Activated T-helper 2 cell treated with anti-CD3 and anti-CD28 coated beads, Interferon-gamma antibody, Interleukin-2, Interleukin-4, amounts not matched to agents 10 μg/mL and 5 μg/mL and 100 μg/mL, durations not matched to agents 14 hours and 24 hours and 36 hours (primary cell): Measurements from ENCODE around the gene SS18L1. TPM values are rescaled to one million over a fixed set of nuclear protein-coding genes. Genes with fewer than 3 reads are reported as not detected.
A peak's percentile ranks its signal among the peaks of the same experiment; 100 is the strongest.

Source experiments
- DNase-seq: peaks from one replicate; pipeline ENCODE4 v3.0.0; 2021; ENCODE audit warnings: low spot score
- H3K27ac Mint-ChIP-seq: one replicate; pipeline ENCODE4 v1.8.0; 2021; ENCODE audit warnings: mixed read lengths
- H3K27me3 Mint-ChIP-seq: one replicate; pipeline ENCODE4 v1.8.0; 2021; ENCODE audit warnings: low read depth, mixed read lengths
- H3K36me3 Mint-ChIP-seq: one replicate; pipeline ENCODE4 v1.8.0; 2021; ENCODE audit warnings: low read depth, mixed read lengths
- H3K4me1 Mint-ChIP-seq: one replicate; pipeline ENCODE4 v1.8.0; 2021; ENCODE audit warnings: low read depth, mixed read lengths
- H3K4me3 Mint-ChIP-seq: one replicate; pipeline ENCODE4 v1.8.0; 2021; ENCODE audit warnings: low read depth, mild to moderate bottlenecking, moderate library complexity, mixed read lengths
- H3K9me3 Mint-ChIP-seq: one replicate; pipeline ENCODE4 v1.8.0; 2021; ENCODE audit warnings: mixed read lengths
- intact Hi-C: fragments of 100-400 bp; cut with micrococcal nuclease; formaldehyde crosslinking; loops from one replicate; pipeline ENCODE4 v1.15.1; 2023
- total RNA-seq: library from RNA; stranded (reverse); gene quantifications from 2 replicates; pipeline ENCODE4 v1.2.3, GENCODE V29; 2022

The SS18L1 gene, protein sequence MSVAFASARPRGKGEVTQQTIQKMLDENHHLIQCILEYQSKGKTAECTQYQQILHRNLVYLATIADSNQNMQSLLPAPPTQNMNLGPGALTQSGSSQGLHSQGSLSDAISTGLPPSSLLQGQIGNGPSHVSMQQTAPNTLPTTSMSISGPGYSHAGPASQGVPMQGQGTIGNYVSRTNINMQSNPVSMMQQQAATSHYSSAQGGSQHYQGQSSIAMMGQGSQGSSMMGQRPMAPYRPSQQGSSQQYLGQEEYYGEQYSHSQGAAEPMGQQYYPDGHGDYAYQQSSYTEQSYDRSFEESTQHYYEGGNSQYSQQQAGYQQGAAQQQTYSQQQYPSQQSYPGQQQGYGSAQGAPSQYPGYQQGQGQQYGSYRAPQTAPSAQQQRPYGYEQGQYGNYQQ
- total RNA-seq = 26.0 and 30.7 TPM in 2 replicates

DNA sequence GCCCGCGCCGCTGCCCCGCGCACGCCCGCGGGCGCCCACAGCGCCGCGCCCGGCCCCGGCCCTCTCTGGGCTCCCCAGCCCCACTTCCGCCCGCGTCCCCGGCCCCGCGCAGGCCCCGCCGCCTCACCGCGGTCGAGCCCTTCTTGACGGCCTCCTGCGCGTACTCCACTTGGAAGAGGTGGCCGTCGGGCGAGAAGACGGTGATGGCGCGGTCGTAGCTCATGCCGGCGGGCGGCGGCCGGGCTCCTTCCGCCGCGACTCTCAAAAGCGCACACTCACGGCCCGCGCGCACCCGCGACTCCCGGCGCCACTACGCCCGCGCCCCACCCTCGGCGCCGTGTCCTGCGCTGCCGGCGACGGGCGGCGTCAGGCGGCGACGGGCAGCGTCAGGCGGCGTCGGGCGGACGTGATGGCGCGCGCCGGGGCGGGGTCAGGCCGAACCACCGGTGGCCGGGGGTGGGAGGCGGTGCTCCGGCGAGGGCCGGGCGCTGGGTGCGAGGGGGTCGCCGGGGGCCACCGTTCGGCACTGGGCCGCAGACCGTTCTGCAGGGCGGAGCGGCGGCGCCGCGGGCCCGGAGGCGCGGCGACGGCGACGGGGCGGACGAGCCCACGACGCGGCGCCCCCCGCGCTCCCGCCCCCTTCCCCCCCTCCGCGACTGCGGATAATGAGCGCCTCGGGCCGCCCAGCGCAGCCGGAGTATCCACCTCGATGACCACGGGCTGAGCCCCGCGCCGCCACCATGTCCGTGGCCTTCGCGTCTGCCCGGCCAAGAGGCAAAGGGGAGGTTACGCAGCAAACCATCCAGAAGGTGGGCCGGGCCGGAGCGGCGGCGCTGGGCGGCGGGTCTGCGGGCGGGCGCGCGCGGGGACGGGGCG is at the start of gene SS18L1, which contains the start of gene PSMA7:
Gene SS18L1, plus strand, starts transcription at position 689 of the 876 bp plus-strand sequence. Its CDS starts 52 bp downstream, at position 741.
Gene PSMA7, minus strand, starts transcription at position 314 of the 876 bp plus-strand sequence. Its CDS starts 91 bp downstream, at position 223.
- intact Hi-C loops = loop anchor here (1.0 to 5.0 kb wide), 4 partner anchors 17 to 159 kb away; partner anchors contain the start of gene ADRM1
- peaks cover 55% of the 10 kb centered on the region for H3K36me3 Mint-ChIP-seq
- peak; percentile 84 for DNase-seq
- H3K4me3 Mint-ChIP-seq = peak within 1 kb of the TSS; percentile 92
- peak within 1 kb of the TSS; percentile 90 for H3K27ac Mint-ChIP-seq
- peaks cover 38% of the 10 kb centered on the region for H3K4me1 Mint-ChIP-seq
- H3K9me3 Mint-ChIP-seq = no peaks in the 10 kb centered on the region
- H3K27me3 Mint-ChIP-seq = no peaks in the 10 kb centered on the region

DNA sequence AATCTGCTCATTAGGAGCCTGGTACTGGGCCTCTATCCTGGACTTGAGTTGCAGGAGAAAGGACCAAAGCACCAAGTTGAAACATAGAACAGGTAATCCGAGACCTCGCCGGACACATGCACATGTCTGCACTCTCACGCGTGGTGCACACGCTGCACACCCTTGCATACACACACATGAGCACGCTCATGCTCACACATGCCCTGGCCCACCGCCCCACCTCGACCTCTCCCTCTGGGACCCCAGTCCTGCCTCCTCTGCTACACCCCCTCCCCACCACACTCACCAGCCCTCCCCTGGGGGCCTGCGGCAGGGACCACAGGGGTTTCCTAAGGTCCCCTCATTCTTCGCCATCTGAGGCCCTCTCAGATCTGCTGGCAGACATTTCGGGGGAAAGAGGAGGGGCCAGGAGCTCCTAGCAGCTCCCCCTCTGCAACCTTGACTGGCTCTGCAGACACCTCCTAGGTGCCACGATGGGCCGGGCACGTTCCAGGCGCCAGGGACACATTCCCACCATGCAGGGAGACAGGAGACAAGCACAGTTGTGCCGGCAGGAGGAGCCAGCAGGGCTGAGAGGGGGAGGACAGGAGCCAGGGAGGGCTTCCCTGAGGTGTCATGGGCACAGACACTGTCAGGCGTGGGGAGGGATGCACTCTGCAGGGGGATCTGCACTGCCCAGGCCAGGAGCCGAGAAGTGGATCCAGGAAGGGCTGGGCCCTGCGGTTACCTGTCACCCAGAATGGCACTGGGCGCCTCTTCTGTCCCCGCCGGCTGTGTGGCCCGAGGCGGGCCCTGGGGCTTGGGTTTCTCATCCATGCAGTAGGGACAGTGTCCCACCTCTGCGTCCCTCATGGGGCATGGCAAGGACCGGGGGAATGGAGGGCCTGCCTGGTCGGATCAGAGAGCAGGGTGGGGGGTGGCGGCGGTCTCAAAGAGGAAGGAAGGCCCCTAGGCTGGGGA is 46.9 kb upstream of the SS18L1 start:
- DNase-seq = no peak
- no peak overlapping the region for H3K27ac Mint-ChIP-seq
- intact Hi-C loops = no loop called here
- peaks cover 23% of the 10 kb centered on the region for H3K9me3 Mint-ChIP-seq
- no peaks in the 10 kb centered on the region for H3K27me3 Mint-ChIP-seq
- H3K4me1 Mint-ChIP-seq = no peaks in the 10 kb centered on the region
- no peak overlapping the region for H3K4me3 Mint-ChIP-seq
- H3K36me3 Mint-ChIP-seq = no peaks in the 10 kb centered on the region

DNA sequence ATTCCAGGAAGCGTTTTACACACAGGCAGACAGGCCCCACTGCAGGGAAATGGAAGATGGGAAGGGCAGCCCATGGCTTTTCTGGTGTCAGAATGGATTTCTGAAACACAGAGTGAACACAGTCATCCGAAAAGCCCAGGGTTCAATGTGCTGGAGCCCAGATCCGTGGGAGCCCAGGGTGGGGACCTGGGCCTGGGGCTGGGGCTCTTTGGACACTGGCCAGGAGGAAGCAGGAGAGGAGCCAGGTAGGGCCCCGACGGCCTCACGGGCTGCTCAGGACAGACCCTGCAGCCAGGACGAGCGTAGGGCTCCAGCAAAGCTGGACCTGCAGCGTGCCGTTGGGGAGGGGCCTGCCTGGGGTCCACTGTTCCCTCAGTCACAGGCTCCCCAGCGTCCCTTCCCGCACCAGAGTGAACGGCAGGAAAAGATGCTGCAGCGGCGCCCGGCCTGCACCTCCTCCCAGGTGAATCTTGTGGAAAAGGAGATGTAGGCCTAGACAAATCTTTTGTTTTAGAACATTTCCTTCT is 45.6 kb upstream of the SS18L1 start:
- Mint-ChIP-seq H3K9me3 (peaks cover 18% of the 10 kb centered on the region), H3K36me3 (no peaks in the 10 kb centered on the region), H3K27me3 (no peaks in the 10 kb centered on the region), H3K4me1 (no peaks in the 10 kb centered on the region), H3K4me3 (no peak overlapping the region), H3K27ac (no peak overlapping the region)
- intact Hi-C loops = no loop called here
- no peak for DNase-seq

DNA sequence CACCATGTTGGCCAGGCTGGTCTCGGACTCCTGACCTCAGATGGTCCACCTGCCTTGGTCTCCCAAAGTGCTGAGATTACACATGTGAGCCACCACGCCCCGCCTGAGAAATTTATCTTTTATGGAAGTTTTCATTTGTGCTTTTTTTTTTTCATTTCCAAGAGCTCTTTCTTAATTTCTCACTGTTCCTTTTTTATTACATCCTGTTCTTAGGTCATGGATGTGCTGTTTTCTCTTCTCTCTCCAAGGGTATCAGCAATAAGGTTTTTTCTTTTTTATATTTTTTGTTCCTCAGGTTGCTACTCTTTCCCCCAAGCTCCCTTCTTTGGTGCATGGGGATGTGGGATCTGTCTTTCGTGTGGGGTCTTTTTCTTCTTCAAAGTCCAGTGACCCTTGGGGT is 42.5 kb upstream of the SS18L1 start:
- Mint-ChIP-seq H3K4me1 (no peaks in the 10 kb centered on the region), H3K36me3 (peaks cover 5% of the 10 kb centered on the region), H3K4me3 (no peak overlapping the region), H3K27me3 (no peaks in the 10 kb centered on the region), H3K9me3 (peaks cover 30% of the 10 kb centered on the region), H3K27ac (no peak overlapping the region)
- intact Hi-C loops = no loop called here
- no peak for DNase-seq

DNA sequence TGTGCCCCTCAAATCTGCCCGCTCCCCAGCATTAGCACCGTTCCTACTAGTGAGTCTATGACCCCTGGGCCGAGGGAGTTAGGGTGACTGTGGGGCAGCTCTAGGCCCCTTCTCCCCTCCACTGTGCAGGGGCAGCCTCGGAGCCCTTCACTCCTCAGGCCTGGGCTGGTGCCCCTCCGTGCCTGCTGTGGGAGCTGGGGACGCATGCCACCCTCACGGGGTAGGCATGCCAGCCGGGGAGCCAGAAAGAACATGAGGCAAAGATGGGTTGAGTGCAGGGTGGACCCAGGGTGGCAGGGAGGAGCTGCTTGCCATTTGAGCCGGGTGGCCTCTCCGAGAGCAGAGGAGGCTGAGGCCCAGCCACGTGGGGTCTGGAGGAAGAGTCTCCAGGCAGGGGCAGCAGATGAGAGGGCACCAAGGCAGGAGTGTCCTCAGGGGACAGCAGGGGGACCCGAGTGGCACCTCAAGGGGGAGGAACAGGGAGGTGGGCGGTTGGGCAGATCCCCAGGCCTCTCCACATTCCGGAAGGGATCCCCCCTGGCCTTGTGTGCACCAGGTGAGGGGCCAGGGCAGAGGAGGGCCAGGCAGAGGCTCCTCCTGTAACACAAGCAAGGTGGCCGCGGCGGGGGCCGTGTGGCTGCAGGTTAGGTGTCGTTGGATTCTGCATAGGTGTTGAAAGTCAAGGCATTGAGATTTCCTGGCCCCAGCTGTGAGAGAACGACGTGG is 39.9 kb upstream of the SS18L1 start:
- intact Hi-C loops = no loop called here
- no peaks in the 10 kb centered on the region for H3K27me3 Mint-ChIP-seq
- no peak overlapping the region for H3K27ac Mint-ChIP-seq
- peaks cover 54% of the 10 kb centered on the region for H3K9me3 Mint-ChIP-seq
- H3K36me3 Mint-ChIP-seq = peaks cover 13% of the 10 kb centered on the region
- no peaks in the 10 kb centered on the region for H3K4me1 Mint-ChIP-seq
- DNase-seq = no peak
- no peak overlapping the region for H3K4me3 Mint-ChIP-seq

DNA sequence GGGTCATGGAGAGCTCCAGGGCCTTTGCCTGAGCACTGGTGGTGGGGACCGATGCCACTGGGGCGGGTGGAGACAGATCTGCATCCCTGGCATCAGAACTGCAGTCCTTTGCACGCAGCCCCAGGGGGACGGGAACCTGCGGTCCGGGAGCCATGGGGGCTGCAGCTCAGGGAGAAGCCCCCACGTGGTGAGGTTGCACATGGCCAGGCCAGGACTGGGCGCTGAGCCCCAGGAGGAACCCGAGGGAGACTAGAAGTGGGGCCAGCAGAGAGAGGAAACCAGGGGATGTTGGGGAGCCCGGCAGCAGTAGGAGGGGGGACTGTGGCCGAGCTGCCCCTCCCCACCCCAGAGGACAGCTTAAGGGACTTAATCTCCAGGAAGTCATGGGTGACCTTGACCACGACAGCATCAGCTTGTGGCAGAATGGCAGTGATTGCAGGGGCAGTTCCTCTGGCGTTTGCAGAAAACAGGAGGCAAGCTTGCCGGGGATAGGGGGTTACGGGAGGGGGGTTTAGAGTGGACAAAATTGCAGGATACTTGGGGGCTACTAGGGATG is 39.3 kb upstream of the SS18L1 start:
- no peak overlapping the region for H3K4me3 Mint-ChIP-seq
- peaks cover 60% of the 10 kb centered on the region for H3K9me3 Mint-ChIP-seq
- peaks cover 16% of the 10 kb centered on the region for H3K36me3 Mint-ChIP-seq
- no peak for DNase-seq
- H3K27me3 Mint-ChIP-seq = no peaks in the 10 kb centered on the region
- H3K4me1 Mint-ChIP-seq = no peaks in the 10 kb centered on the region
- no peak overlapping the region for H3K27ac Mint-ChIP-seq
- intact Hi-C loops = no loop called here

DNA sequence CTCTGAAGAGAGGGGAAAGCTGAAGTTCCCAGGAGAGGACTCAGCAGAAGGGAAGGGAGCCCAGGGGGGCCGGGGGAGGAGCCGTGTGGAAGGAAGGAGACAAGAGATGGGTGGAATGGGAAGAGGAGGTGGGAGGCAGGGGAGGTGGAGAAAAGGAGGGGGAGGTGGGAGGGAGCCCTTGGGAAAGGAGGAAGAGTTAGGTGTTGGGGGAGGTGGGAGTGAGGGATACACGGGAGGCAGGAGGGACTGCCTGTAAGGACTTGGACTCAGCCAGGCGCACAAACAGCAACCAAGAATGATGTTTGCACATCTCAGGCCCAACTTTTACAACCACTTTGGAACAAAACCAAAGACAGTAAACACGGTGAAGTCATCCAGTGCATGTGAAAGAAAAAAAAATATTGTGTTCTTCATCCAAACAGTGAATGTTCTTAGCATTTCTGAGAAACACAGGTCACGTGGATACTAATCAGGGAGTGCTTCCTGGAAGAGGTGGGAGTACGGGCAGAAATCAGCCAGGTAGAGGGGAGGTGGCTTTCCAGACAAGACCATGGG is 38.7 kb upstream of the SS18L1 start:
- Mint-ChIP-seq H3K4me3 (no peak overlapping the region), H3K27ac (no peak overlapping the region), H3K4me1 (no peaks in the 10 kb centered on the region), H3K36me3 (peaks cover 18% of the 10 kb centered on the region), H3K27me3 (no peaks in the 10 kb centered on the region), H3K9me3 (peaks cover 64% of the 10 kb centered on the region)
- intact Hi-C loops = no loop called here
- no peak for DNase-seq

DNA sequence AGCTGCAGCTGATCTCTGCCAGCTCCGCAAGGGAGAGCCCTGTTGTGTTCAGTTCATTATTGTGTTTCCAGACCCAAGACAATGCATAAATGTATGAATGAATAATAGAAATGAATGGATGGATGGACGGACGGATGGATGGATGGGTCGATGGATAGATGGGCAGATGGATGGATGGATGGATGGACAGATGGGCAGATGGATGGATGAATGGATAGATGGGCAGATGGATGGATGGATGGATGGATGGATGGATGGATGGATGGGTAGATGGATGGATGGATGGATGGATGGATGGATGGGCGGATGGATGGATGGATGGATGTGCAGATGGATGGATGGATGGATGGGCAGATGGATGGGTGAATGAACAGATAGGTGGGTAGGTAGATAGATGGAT is 38.0 kb upstream of the SS18L1 start:
- H3K36me3 Mint-ChIP-seq = peaks cover 22% of the 10 kb centered on the region
- H3K4me1 Mint-ChIP-seq = no peaks in the 10 kb centered on the region

DNA sequence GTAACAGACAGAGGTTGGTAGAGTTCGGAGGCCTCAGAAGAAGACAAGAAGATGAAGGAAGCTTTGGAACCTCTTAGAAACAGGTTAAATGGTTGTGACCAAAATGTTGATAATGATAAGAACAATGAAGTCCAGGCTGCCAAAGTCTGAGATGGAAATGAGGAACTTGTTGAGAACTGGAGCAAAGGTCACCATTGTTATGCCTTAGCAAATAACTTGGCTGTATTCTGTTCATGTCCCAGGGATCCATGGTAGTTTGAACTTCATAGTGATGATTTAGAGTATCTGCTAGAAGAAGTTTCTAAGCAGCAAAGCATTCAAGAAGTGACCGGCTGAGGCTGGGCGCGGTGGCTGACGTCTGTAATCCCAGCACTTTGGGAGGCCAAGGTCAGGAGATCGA is 32.4 kb upstream of the SS18L1 start:
- no peak overlapping the region for H3K27ac Mint-ChIP-seq
- H3K4me3 Mint-ChIP-seq = no peak overlapping the region
- H3K36me3 Mint-ChIP-seq = peaks cover 17% of the 10 kb centered on the region
- H3K27me3 Mint-ChIP-seq = no peaks in the 10 kb centered on the region
- no peak for DNase-seq
- H3K9me3 Mint-ChIP-seq = peaks cover 47% of the 10 kb centered on the region
- H3K4me1 Mint-ChIP-seq = no peaks in the 10 kb centered on the region
- intact Hi-C loops = no loop called here

More for the DNA sequence above, 38.0 kb upstream of the SS18L1 start:
- intact Hi-C loops = no loop called here
- Mint-ChIP-seq H3K4me3 (no peak overlapping the region), H3K27ac (no peak overlapping the region), H3K9me3 (peaks cover 66% of the 10 kb centered on the region), H3K27me3 (no peaks in the 10 kb centered on the region)
- no peak for DNase-seq

DNA sequence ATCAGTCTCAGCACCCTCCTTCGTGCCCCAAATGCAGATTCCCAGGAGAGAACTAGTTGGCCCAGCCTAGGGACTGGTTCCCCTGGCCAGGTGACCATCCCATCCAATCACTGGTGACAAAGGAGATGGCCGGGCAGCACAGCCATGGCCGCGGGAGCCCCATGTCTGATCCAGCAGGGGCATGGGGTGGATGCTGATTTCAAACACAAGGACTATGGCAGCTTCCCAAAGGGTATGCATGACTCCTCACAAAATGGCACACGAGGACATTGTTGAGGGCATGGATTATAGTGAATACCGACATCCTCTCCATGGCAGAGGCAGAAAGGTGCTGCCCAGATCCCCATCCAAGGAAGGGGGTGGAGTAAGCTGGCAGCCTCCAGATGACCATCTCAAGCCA is 31.2 kb upstream of the SS18L1 start:
- H3K27me3 Mint-ChIP-seq = no peaks in the 10 kb centered on the region
- no peak overlapping the region for H3K4me3 Mint-ChIP-seq
- intact Hi-C loops = no loop called here
- H3K9me3 Mint-ChIP-seq = peaks cover 37% of the 10 kb centered on the region
- DNase-seq = no peak
- no peak overlapping the region for H3K27ac Mint-ChIP-seq
- H3K36me3 Mint-ChIP-seq = peaks cover 14% of the 10 kb centered on the region
- H3K4me1 Mint-ChIP-seq = peaks cover 2% of the 10 kb centered on the region

DNA sequence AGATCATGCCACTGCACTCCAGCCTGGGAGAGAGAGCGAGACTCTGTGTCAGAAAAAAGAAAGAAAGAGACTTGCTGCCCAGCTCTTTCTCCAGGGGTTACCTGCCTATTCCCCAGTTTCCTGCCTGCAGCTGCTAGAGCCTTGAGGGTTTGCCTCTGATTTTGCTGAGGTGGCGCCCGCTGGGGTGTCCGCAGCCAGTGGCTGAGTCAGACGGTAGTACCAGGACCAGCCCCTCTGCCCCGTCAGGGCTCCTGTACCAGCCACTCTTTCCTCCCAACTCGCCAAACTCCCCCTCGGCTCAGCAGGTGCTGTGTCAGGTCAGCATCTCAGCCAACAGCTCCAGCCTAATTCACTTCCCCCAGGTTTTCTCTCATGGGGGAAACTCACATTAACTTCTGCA is 28.7 kb upstream of the SS18L1 start:
- no peak for DNase-seq
- Mint-ChIP-seq H3K9me3 (peaks cover 14% of the 10 kb centered on the region), H3K27me3 (no peaks in the 10 kb centered on the region), H3K4me1 (peaks cover 8% of the 10 kb centered on the region), H3K27ac (no peak overlapping the region), H3K36me3 (peaks cover 4% of the 10 kb centered on the region), H3K4me3 (no peak overlapping the region)
- intact Hi-C loops = no loop called here
